Measurements from ENCODE around the gene KIAA1328.

- no peak for TF ChIP-seq YY1 (IDR thresholded peaks at IDR 0.05)
- TF ChIP-seq, protein P1, sequence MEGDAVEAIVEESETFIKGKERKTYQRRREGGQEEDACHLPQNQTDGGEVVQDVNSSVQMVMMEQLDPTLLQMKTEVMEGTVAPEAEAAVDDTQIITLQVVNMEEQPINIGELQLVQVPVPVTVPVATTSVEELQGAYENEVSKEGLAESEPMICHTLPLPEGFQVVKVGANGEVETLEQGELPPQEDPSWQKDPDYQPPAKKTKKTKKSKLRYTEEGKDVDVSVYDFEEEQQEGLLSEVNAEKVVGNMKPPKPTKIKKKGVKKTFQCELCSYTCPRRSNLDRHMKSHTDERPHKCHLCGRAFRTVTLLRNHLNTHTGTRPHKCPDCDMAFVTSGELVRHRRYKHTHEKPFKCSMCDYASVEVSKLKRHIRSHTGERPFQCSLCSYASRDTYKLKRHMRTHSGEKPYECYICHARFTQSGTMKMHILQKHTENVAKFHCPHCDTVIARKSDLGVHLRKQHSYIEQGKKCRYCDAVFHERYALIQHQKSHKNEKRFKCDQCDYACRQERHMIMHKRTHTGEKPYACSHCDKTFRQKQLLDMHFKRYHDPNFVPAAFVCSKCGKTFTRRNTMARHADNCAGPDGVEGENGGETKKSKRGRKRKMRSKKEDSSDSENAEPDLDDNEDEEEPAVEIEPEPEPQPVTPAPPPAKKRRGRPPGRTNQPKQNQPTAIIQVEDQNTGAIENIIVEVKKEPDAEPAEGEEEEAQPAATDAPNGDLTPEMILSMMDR (IDR thresholded peaks at IDR 0.05; ENCODE audit: low read depth, low read length, missing input control) = no peak
- no peak for TF ChIP-seq FOXA1 (IDR thresholded peaks at IDR 0.05)
- TF ChIP-seq, protein P2, sequence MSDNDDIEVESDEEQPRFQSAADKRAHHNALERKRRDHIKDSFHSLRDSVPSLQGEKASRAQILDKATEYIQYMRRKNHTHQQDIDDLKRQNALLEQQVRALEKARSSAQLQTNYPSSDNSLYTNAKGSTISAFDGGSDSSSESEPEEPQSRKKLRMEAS (IDR thresholded peaks at IDR 0.05) = no peak
- no peak for TF ChIP-seq JUND (IDR thresholded peaks at IDR 0.05)
- no peak for TF ChIP-seq TAF1 (conservative IDR thresholded peaks at IDR 0.05)
- no peak for TF ChIP-seq SP1 (IDR thresholded peaks at IDR 0.05)
- no peak for TF ChIP-seq ATF3 (IDR thresholded peaks at IDR 0.05)
- no peak for TF ChIP-seq RXRA (IDR thresholded peaks at IDR 0.05)
- no peak for TF ChIP-seq REST (IDR thresholded peaks at IDR 0.05)
- no peak for TF ChIP-seq RAD21 (IDR thresholded peaks at IDR 0.05)
- no peak for TF ChIP-seq EGR1 (IDR thresholded peaks at IDR 0.05; ENCODE audit: low read depth in 2 of 2)
These were observed 121.4 kb downstream of the KIAA1328 start for GRCh38 chr18:36950282-36950681.
